Measurements from ENCODE around the gene TEP1.
"Not testable (repeated sequence)": the region's sequence is repeated elsewhere in the genome, so short reads cannot be mapped to it uniquely, and the experiment has no call there.

- not testable (repeated sequence) for TF ChIP-seq CTCF (IDR thresholded peaks at IDR 0.05; ENCODE audit: insufficient read depth, low read depth, low read length); EZH2 (IDR thresholded peaks at IDR 0.05; ENCODE audit: insufficient read depth, low read length)
These were observed 30.3 kb upstream of the TEP1 start for GRCh38 chr14:20443650-20444049.
